GM10847 (cell line): ENCODE measurements around the gene CRYL1.

ENCODE experiments used
- POLR2A ChIP-seq: IDR thresholded peaks from 2 replicates; pipeline ENCODE4 v1.6.1; 2011; ENCODE audit not compliant: insufficient read length; ENCODE audit errors: extremely low read depth

Gene CRYL1

GRCh38 chr13:20547479-20547908 is 21.8 kb upstream of the CRYL1 start:
- TF ChIP-seq POLR2A = no peak

GRCh38 chr13:20546556-20546955 is 20.9 kb upstream of the CRYL1 start:
- TF ChIP-seq POLR2A = no peak

GRCh38 chr13:20544201-20544923 is 18.7 kb upstream of the CRYL1 start:
- TF ChIP-seq POLR2A = no peak

- no peak for TF ChIP-seq POLR2A
These were observed 11.3 kb upstream of the CRYL1 start for GRCh38 chr13:20536992-20537391.

GRCh38 chr13:20534038-20534608 is 8.5 kb upstream of the CRYL1 start:
- no peak for TF ChIP-seq POLR2A

GRCh38 chr13:20528452-20528851 is 2.8 kb upstream of the CRYL1 start:
- no peak for TF ChIP-seq POLR2A

GRCh38 chr13:20526664-20527063 is 1.0 kb upstream of the CRYL1 start:
- TF ChIP-seq POLR2A = no peak

- TF ChIP-seq POLR2A = no peak
These were observed 485 bp downstream of the CRYL1 start for GRCh38 chr13:20525144-20525600.

- no peak for TF ChIP-seq POLR2A
These were observed 4.1 kb downstream of the CRYL1 start for GRCh38 chr13:20521364-20522115.

- no peak for TF ChIP-seq POLR2A
These were observed 5.8 kb downstream of the CRYL1 start for GRCh38 chr13:20519875-20520274.

GRCh38 chr13:20518660-20519100 is 7.0 kb downstream of the CRYL1 start:
- no peak for TF ChIP-seq POLR2A

GRCh38 chr13:20514866-20515265 is 10.8 kb downstream of the CRYL1 start:
- TF ChIP-seq POLR2A = no peak

GRCh38 chr13:20513466-20513995 is 12.1 kb downstream of the CRYL1 start:
- TF ChIP-seq POLR2A = no peak

GRCh38 chr13:20512042-20512683 is 13.5 kb downstream of the CRYL1 start:
- no peak for TF ChIP-seq POLR2A

GRCh38 chr13:20506696-20507095 is 19.0 kb downstream of the CRYL1 start:
- no peak for TF ChIP-seq POLR2A
